CD14-positive monocyte (primary cell): Measurements from ENCODE around the gene KIAA1755. TPM values are rescaled to one million over a fixed set of nuclear protein-coding genes. Genes with fewer than 3 reads are reported as not detected.

Experiments used
- DNase-seq, 3 donors: peaks; one replicate each; pipeline ENCODE4 v3.0.0-alpha.2; 2011 to 2022
- H2AFZ ChIP-seq: 2 replicates; pipeline ENCODE4 v1.6.0; 2012; ENCODE audit warnings: mild to moderate bottlenecking, low read depth, low read length, inconsistent platforms; ENCODE audit not compliant: insufficient read depth, poor library complexity, severe bottlenecking
- H3K27ac ChIP-seq, 2 donors: 1 replicate in 1 of 2; 2 replicates in 1 of 2; pipeline ENCODE4 v1.5.1; 2012 to 2013; ENCODE audit warnings: low read length in 2 of 2, control low read depth in 1 of 2, inconsistent platforms in 1 of 2, low read depth in 1 of 2, mild to moderate bottlenecking in 1 of 2
- H3K27me3 ChIP-seq, 2 donors: one replicate each; pipeline versions ENCODE4 v1.6.0 to v1.6.1; 2011 to 2013; ENCODE audit warnings: low read length in 2 of 2; ENCODE audit not compliant: control insufficient read depth in 2 of 2, insufficient read depth in 2 of 2
- H3K36me3 ChIP-seq, 2 donors: replicated peaks in 1 of 2; 1 replicate in 1 of 2; 2 replicates in 1 of 2; pipeline versions ENCODE4 v1.5.1 to v1.6.1; 2012 to 2013; ENCODE audit warnings: low read length in 2 of 2, control low read depth in 1 of 2, inconsistent platforms in 1 of 2, mild to moderate bottlenecking in 1 of 2; ENCODE audit not compliant: insufficient read depth in 2 of 2, control insufficient read depth in 1 of 2
- H3K4me1 ChIP-seq, 2 donors: 1 replicate in 1 of 2; 2 replicates in 1 of 2; pipeline versions ENCODE4 v1.5.1 to v1.6.1; 2012 to 2013; ENCODE audit warnings: low read length in 2 of 2, control low read depth in 1 of 2, inconsistent platforms in 1 of 2, mild to moderate bottlenecking in 1 of 2, moderate library complexity in 1 of 2; ENCODE audit not compliant: insufficient read depth in 2 of 2, control insufficient read depth in 1 of 2
- H3K4me2 ChIP-seq: replicated peaks from 2 replicates; pipeline ENCODE3; 2012; ENCODE audit warnings: low read length, moderate library complexity, mild to moderate bottlenecking; ENCODE audit not compliant: poor library complexity, severe bottlenecking; ENCODE audit errors: extremely low read depth
- H3K4me3 ChIP-seq, 3 experiments: fragments of 200-600 bp in 1 of 3; sonication (generic) in 1 of 3; replicated peaks in 1 of 3; 1 replicate in 2 of 3; 2 replicates in 1 of 3; pipeline ENCODE4 v1.5.1; 2011 to 2013; ENCODE audit warnings: low read length in 3 of 3, mild to moderate bottlenecking in 3 of 3, control low read depth in 2 of 3, low read depth in 2 of 3, inconsistent platforms in 1 of 3, moderate library complexity in 1 of 3
- H3K79me2 ChIP-seq: 2 replicates; pipeline ENCODE4 v1.6.0; 2012; ENCODE audit warnings: mild to moderate bottlenecking, control low read depth, inconsistent platforms, low read length, moderate library complexity; ENCODE audit not compliant: insufficient read depth
- H3K9ac ChIP-seq: 2 replicates; pipeline ENCODE4 v1.6.0; 2017; ENCODE audit warnings: low read length, mild to moderate bottlenecking; ENCODE audit not compliant: insufficient read depth, poor library complexity, severe bottlenecking
- H3K9me3 ChIP-seq, 2 donors: replicated peaks in 1 of 2; 1 replicate in 1 of 2; 2 replicates in 1 of 2; pipeline versions ENCODE4 v1.5.1 to v1.6.1; 2012 to 2013; ENCODE audit warnings: low read length in 2 of 2, control low read depth in 1 of 2; ENCODE audit not compliant: control insufficient read depth in 1 of 2, insufficient read depth in 1 of 2
- H4K20me1 ChIP-seq: 2 replicates; pipeline ENCODE4 v1.6.0; 2012; ENCODE audit warnings: mild to moderate bottlenecking, low read length, control low read depth, moderate library complexity; ENCODE audit not compliant: insufficient read depth
- H3K27ac Mint-ChIP-seq, 7 donors: one replicate each; pipeline ENCODE4 v1.8.0; 2020; ENCODE audit warnings: mild to moderate bottlenecking in 7 of 7, mixed read lengths in 7 of 7, moderate library complexity in 6 of 7, inconsistent platforms in 2 of 7
- H3K27me3 Mint-ChIP-seq, 3 donors: one replicate each; pipeline ENCODE4 v1.8.0; 2021 to 2022; ENCODE audit warnings: low read depth in 3 of 3, mild to moderate bottlenecking in 3 of 3, mixed read lengths in 3 of 3, moderate library complexity in 3 of 3, inconsistent platforms in 1 of 3
- H3K36me3 Mint-ChIP-seq, 2 donors: one replicate each; pipeline ENCODE4 v1.8.0; 2020; ENCODE audit warnings: mixed read lengths in 2 of 2, inconsistent platforms in 1 of 2, mild to moderate bottlenecking in 1 of 2
- H3K4me1 Mint-ChIP-seq: one replicate; pipeline ENCODE4 v1.8.0; 2020; ENCODE audit warnings: mild to moderate bottlenecking, mixed read lengths
- H3K4me3 Mint-ChIP-seq, 2 donors: one replicate each; pipeline ENCODE4 v1.8.0; 2020; ENCODE audit warnings: mild to moderate bottlenecking in 2 of 2, mixed read lengths in 2 of 2, moderate library complexity in 1 of 2
- H3K9me3 Mint-ChIP-seq, 7 donors: one replicate each; pipeline ENCODE4 v1.8.0; 2020 to 2022; ENCODE audit warnings: mixed read lengths in 7 of 7, mild to moderate bottlenecking in 6 of 7, moderate library complexity in 6 of 7, inconsistent platforms in 2 of 7
- WGBS: methylation state at CpG from one replicate; pipeline ENCODE4 v1.1.5; 2013; ENCODE audit warnings: missing lambda C conversion rate; ENCODE audit not compliant: insufficient coverage; 5-methylcytosine and 5-hydroxymethylcytosine counted together
- intact Hi-C, 2 donors: fragments of 100-400 bp; cut with micrococcal nuclease; formaldehyde crosslinking; loops; one replicate each; pipeline versions ENCODE4 v1.15.0 to v1.15.1; 2023
- polyA plus RNA-seq, 3 donors: library from polyadenylated mRNA; depleted of rRNA in 1 of 3; unstranded in 2 of 3; stranded (reverse) in 1 of 3; fragments of 300-500 nt in 2 of 3; fragments of >200 nt in 1 of 3; fragmentation: Illumina TruSeq in 2 of 3; gene quantifications; 1 replicate in 2 of 3; 2 replicates in 1 of 3; pipeline ENCODE4 v1.2.3, GENCODE V29; 2012 to 2021
- TF ChIP-seq, protein P1 (sequence below): fragments of 200-600 bp; IDR thresholded peaks from one replicate; pipeline ENCODE4 v1.8.0; 2022; ENCODE audit warnings: antibody characterized with exemption, mild to moderate bottlenecking

KIAA1755 gene
- polyA plus RNA-seq, 3 donors = not detected

DNA sequence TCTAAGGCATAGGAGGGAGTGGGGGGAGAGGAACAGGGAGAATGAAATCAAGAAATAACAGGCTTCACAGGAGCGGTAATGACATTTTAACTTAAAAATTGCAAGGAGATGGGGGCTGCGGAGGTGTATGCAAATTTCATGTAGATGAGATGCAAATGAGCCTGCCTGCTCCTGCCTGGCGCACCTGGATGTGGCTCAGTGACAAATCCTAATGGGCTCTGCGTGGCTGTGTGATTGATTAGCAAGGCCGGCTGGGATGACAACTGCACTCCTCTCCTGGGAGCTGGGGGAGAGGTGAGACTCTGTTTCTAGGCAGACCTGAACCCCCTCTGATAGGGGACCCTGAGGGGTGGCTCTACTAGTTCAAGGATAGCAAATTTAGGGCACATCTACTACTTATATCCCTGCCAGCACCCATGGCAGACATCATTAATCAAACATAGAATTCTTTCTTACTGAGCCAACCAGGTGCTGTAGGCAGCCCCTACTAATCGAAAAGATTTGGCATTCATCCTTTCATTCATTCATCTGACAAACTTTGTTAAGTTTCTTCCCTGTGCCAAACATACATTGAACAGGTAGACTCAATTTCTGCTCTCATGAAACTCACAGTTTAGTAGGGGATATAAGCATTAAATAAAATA is 57.1 kb downstream of the KIAA1755 start:
- H2AFZ ChIP-seq = no peak overlapping the region
- no peaks in the 10 kb centered on the region for H3K9me3 ChIP-seq
- Mint-ChIP-seq H3K27ac (peak overlapping the region in 1 of 7 donors; percentile 19), H3K9me3 (peaks cover 0 to 5% (median 0%) of the 10 kb centered on the region in 7 donors), H3K4me3 (no peak overlapping the region), H3K27me3 (peaks cover 0 to 3% (median 1%) of the 10 kb centered on the region in 3 donors), H3K36me3 (no peaks in the 10 kb centered on the region), H3K4me1 (peaks cover 43% of the 10 kb centered on the region)
- no peaks in the 10 kb centered on the region for H4K20me1 ChIP-seq
- H3K79me2 ChIP-seq = no peaks in the 10 kb centered on the region
- DNase-seq = no peak
- H3K27me3 ChIP-seq = no peaks in the 10 kb centered on the region
- H3K4me2 ChIP-seq = no peak overlapping the region
- no peak overlapping the region for H3K4me3 ChIP-seq
- no peak overlapping the region for H3K27ac ChIP-seq
- peaks cover 22 to 32% of the 10 kb centered on the region in 2 donors for H3K4me1 ChIP-seq
- no peak overlapping the region for H3K9ac ChIP-seq
- H3K36me3 ChIP-seq = no peaks in the 10 kb centered on the region
- intact Hi-C loops = loop anchor here in 1 of 2 donors (5.0 kb wide), 1 partner anchor 36 kb away; the partner anchor contains the start of gene TGM2
- 89% methylated on average over 4 of the region's 6 CpGs for WGBS
- TF ChIP-seq, protein P1, sequence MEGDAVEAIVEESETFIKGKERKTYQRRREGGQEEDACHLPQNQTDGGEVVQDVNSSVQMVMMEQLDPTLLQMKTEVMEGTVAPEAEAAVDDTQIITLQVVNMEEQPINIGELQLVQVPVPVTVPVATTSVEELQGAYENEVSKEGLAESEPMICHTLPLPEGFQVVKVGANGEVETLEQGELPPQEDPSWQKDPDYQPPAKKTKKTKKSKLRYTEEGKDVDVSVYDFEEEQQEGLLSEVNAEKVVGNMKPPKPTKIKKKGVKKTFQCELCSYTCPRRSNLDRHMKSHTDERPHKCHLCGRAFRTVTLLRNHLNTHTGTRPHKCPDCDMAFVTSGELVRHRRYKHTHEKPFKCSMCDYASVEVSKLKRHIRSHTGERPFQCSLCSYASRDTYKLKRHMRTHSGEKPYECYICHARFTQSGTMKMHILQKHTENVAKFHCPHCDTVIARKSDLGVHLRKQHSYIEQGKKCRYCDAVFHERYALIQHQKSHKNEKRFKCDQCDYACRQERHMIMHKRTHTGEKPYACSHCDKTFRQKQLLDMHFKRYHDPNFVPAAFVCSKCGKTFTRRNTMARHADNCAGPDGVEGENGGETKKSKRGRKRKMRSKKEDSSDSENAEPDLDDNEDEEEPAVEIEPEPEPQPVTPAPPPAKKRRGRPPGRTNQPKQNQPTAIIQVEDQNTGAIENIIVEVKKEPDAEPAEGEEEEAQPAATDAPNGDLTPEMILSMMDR = no peak

DNA sequence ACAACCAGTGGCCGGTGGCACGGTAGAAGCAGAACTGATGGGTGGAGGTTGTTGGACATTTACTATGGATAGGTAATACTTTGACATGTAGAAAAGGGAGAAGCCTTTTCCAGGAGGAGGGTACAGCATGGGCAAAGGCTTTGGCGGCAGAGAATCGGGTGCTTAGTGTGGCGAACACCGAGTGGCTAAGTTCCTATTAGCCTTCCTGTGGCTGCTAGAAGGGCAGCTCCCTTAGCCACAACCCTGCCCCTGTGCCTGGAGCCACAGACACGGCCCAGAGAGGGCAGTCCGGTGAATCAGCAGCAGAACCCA is 57.6 kb downstream of the KIAA1755 start:
- Mint-ChIP-seq H3K27me3 (peaks cover 0 to 3% (median 1%) of the 10 kb centered on the region in 3 donors), H3K4me3 (no peak overlapping the region), H3K9me3 (peaks cover 0 to 5% (median 0%) of the 10 kb centered on the region in 7 donors), H3K27ac (peak overlapping the region in 1 of 7 donors; percentile 9), H3K4me1 (peaks cover 48% of the 10 kb centered on the region), H3K36me3 (no peaks in the 10 kb centered on the region)
- H3K79me2 ChIP-seq = no peaks in the 10 kb centered on the region
- H3K27ac ChIP-seq = no peak overlapping the region
- DNase-seq = no peak
- H3K36me3 ChIP-seq = no peaks in the 10 kb centered on the region
- 81% methylated on average over 6 of the region's 8 CpGs for WGBS
- peaks cover 27 to 37% of the 10 kb centered on the region in 2 donors for H3K4me1 ChIP-seq
- H3K9ac ChIP-seq = no peak overlapping the region
- no peak overlapping the region for H3K4me3 ChIP-seq
- no peaks in the 10 kb centered on the region for H3K9me3 ChIP-seq
- intact Hi-C loops = loop anchor here in 1 of 2 donors (5.0 kb wide), 1 partner anchor 36 kb away; the partner anchor contains the start of gene TGM2
- H3K4me2 ChIP-seq = no peak overlapping the region
- no peak overlapping the region for H2AFZ ChIP-seq
- TF ChIP-seq, protein P1 = no peak
- no peaks in the 10 kb centered on the region for H4K20me1 ChIP-seq
- H3K27me3 ChIP-seq = no peaks in the 10 kb centered on the region
